ENCODE measurements around the gene MIPOL1. TPM values are rescaled to one million over a fixed set of nuclear protein-coding genes. Genes with fewer than 3 reads are reported as not detected.

MIPOL1 gene
- total and polyA plus RNA-seq, 2 experiments from 2014 or later: 16.6 to 24.8 TPM

DNA sequence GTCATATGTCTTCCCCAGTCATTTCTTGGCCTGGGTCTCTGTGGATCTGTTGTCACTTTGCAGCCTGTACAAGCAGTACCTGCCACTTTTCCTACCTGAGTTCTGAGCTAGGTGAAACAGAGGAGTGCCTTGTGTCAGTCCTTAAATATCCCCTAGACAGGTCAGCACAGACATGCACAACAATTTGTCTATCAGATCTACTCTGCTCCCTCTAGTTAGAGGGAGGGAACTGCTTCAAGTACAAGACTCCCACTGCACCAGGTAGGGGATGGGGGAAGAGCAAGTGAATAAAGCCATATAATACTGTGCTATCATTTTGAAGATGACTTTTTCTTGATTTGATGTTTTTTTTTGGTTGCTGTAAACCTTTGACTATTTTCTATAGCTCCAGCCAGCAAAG lies 39.4 kb downstream of the MIPOL1 start (continued):
- no peak for TF ChIP-seq REST (IDR thresholded peaks at IDR 0.05; ENCODE audit: unreplicated experiment)

- Histone ChIP-seq H4K20me1 (replicated peaks; ENCODE audit: insufficient read depth) (no peaks in the 10 kb centered on the region), H3K79me2 (replicated peaks; ENCODE audit: insufficient read depth) (0 out of 2 replicates have a peak, but pooled peaks cover 10% of the 10 kb centered on the region), H3K4me2 (no peak overlapping the region), H3K4me3 (no peak overlapping the region), H3F3A (replicated peaks; ENCODE audit: low read depth) (no peaks in the 10 kb centered on the region), H3K4me1 (ENCODE audit: insufficient read depth) (no peaks in the 10 kb centered on the region), H3K9me2 (ENCODE audit: insufficient read depth) (no peaks in the 10 kb centered on the region), H3K27me3 (ENCODE audit: insufficient read depth) (no peaks in the 10 kb centered on the region), H3K27ac (ENCODE audit: low read depth) (no peak overlapping the region), H2AFZ (no peak overlapping the region), H3K36me3 (ENCODE audit: insufficient read depth) (no peaks in the 10 kb centered on the region)
- H3K27me3 Mint-ChIP-seq (ENCODE audit: insufficient read depth, low read depth, poor library complexity): peaks cover 4% of the 10 kb centered on the region
- peaks cover 8% of the 10 kb centered on the region for H3K4me1 Mint-ChIP-seq
- no peaks in the 10 kb centered on the region for H3K36me3 Mint-ChIP-seq (ENCODE audit: low read depth)
- ATAC-seq (no peak), DNase-seq (ENCODE audit: low spot score) (no peak)
- no peak overlapping the region for H3K27ac Mint-ChIP-seq
- H3K4me3 Mint-ChIP-seq: no peak overlapping the region
- no peaks in the 10 kb centered on the region for H3K9me3 Mint-ChIP-seq
- no peak for TF ChIP-seq ZNF331 (CRISPR knock-in tag; IDR thresholded peaks at IDR 0.05; ENCODE audit: low read depth)
- TF ChIP-seq, protein P1, sequence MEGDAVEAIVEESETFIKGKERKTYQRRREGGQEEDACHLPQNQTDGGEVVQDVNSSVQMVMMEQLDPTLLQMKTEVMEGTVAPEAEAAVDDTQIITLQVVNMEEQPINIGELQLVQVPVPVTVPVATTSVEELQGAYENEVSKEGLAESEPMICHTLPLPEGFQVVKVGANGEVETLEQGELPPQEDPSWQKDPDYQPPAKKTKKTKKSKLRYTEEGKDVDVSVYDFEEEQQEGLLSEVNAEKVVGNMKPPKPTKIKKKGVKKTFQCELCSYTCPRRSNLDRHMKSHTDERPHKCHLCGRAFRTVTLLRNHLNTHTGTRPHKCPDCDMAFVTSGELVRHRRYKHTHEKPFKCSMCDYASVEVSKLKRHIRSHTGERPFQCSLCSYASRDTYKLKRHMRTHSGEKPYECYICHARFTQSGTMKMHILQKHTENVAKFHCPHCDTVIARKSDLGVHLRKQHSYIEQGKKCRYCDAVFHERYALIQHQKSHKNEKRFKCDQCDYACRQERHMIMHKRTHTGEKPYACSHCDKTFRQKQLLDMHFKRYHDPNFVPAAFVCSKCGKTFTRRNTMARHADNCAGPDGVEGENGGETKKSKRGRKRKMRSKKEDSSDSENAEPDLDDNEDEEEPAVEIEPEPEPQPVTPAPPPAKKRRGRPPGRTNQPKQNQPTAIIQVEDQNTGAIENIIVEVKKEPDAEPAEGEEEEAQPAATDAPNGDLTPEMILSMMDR (conservative IDR thresholded peaks at IDR 0.05; ENCODE audit: low read depth in 2 of 2): no peak
Observed at GRCh38 chr14:37237735-37238200, 40.0 kb downstream of the MIPOL1 start.

DNA sequence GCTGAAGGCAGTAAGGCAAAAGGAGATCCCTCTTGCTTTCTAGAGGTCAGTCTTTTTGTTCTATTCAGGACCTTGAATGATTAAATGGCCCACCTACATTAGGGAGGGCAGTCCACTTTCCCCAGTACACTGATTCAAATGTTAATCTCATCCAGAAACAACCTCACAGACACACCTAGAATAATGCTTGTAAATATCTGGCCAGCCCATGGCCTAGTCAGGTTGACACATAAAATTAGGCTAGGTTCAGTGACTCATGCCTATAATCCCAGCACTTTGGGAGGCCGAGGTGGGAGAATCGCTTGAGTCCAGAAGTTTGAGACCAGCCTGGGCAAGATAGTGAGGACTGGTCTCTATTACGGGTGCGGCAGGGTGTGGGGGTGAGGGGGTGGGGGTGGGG lies 43.5 kb downstream of the MIPOL1 start:
- Histone ChIP-seq H2AFZ (no peak overlapping the region), H3K36me3 (ENCODE audit: insufficient read depth) (no peaks in the 10 kb centered on the region), H3K9me2 (ENCODE audit: insufficient read depth) (no peaks in the 10 kb centered on the region), H3K27ac (ENCODE audit: low read depth) (no peak overlapping the region), H3K4me2 (peak overlapping the region; percentile 39; the same call in 1 of the 2 replicates), H3K4me1 (ENCODE audit: insufficient read depth) (no peaks in the 10 kb centered on the region), H3K79me2 (replicated peaks; ENCODE audit: insufficient read depth) (0 out of 2 replicates have a peak, but pooled peaks cover 3% of the 10 kb centered on the region), H4K20me1 (replicated peaks; ENCODE audit: insufficient read depth) (no peaks in the 10 kb centered on the region), H3F3A (replicated peaks; ENCODE audit: low read depth) (no peaks in the 10 kb centered on the region), H3K27me3 (ENCODE audit: insufficient read depth) (no peaks in the 10 kb centered on the region), H3K4me3 (no peak overlapping the region)
- H3K36me3 Mint-ChIP-seq (ENCODE audit: low read depth): no peaks in the 10 kb centered on the region
- DNase-seq (ENCODE audit: low spot score) (no peak), ATAC-seq (no peak)
- peaks cover 8% of the 10 kb centered on the region for H3K4me1 Mint-ChIP-seq
- H3K27me3 Mint-ChIP-seq (ENCODE audit: insufficient read depth, low read depth, poor library complexity): no peaks in the 10 kb centered on the region
- no peak overlapping the region for H3K27ac Mint-ChIP-seq
- H3K4me3 Mint-ChIP-seq: no peak overlapping the region
- no peaks in the 10 kb centered on the region for H3K9me3 Mint-ChIP-seq
- no peak for TF ChIP-seq REST (IDR thresholded peaks at IDR 0.05; ENCODE audit: unreplicated experiment)

Data from GM23338 (cell line).